ENCODE results near the gene DYNLRB2. TPM values are rescaled to one million over a fixed set of nuclear protein-coding genes. Genes with fewer than 3 reads are reported as not detected.

The DYNLRB2 gene
- total and polyA plus RNA-seq, 2 experiments from 2014 or later, result not detected

DNA sequence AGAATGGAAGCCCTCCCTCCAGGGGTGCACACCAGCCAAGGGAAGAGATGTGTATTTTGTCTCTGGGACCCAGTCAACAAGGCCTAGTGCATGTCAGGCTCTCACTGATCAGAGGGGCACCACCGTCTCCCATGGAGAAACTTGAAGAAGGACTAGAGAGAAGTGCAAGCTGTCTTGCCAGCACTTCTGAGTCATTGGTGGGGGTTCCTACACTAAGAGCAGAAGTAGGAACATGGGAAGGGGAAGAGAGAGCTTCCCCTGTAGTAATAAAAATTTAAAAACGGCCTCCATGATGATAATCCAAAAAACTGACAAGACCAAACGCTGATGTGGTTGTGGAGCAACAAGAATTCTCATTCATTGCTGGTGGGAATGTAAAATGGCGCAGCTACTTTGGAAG, 46.3 kb downstream of the DYNLRB2 start (continued):
- no peak for TF ChIP-seq ZNF462 (CRISPR knock-in tag; IDR thresholded peaks at IDR 0.05)
- TF ChIP-seq EZH2 (IDR thresholded peaks at IDR 0.05; ENCODE audit: low read depth, unreplicated experiment), result no peak
- TF ChIP-seq ZNF114 (CRISPR knock-in tag; IDR thresholded peaks at IDR 0.05), result no peak
- TF ChIP-seq STAT1 (IDR thresholded peaks at IDR 0.05; ENCODE audit: unreplicated experiment), result no peak
- TF ChIP-seq JUNB (IDR thresholded peaks at IDR 0.05; ENCODE audit: unreplicated experiment), result no peak

DNA sequence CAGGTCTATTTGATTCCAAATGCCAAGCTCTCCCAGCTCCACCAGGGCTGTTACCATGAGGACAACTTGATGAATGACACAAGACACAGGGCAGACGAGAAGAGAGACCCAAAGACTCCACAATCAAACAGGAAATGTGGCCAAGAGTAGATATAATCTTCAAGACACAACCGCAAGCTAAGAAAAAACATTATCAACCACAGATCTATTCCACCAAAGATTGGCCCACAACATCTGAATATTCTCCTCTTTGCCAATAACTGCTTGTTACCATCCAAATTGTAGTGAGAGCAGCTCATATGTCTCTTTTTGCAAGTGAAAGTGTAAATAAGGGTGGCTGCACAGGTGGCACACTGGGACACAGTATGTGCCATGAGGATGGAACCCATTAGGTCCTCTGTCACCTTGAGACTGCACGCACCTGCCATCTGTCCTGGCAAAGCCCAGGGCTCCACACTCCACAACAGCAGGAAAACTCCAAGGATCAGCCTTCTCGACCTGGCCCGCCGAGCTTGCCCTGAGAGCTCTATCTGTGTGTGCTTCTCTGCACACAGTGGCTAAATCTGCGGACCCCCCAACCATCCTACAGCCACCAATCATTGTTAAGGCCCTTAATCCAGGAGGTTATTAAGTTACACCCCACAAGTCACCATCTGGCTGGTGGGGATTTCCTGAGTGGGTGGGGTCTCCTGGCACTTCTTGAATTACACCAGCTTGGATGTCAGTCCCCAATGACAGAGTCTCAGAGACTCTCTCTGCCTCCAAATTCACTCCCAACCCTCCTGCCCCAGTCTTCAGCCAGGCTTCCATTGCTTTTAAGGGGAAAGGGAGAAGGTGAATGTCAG, 50.5 kb downstream of the DYNLRB2 start:
- Mint-ChIP-seq H3K27ac (no peak overlapping the region), H3K27me3 (ENCODE audit: insufficient read depth, low read depth, poor library complexity) (no peaks in the 10 kb centered on the region), H3K36me3 (ENCODE audit: low read depth) (peaks cover 7% of the 10 kb centered on the region), H3K4me1 (no peaks in the 10 kb centered on the region), H3K4me3 (no peak overlapping the region), H3K9me3 (peaks cover 67% of the 10 kb centered on the region)
- H3K27ac ChIP-seq (ENCODE audit: low read depth), result no peak overlapping the region
- H3K4me3 ChIP-seq, result no peak overlapping the region
- H3F3A ChIP-seq (replicated peaks; ENCODE audit: low read depth), result no peaks in the 10 kb centered on the region
- ATAC-seq (no peak), DNase-seq (ENCODE audit: low spot score) (no peak)
- H3K9me2 ChIP-seq (ENCODE audit: insufficient read depth), result peaks cover 7% of the 10 kb centered on the region
- no peak overlapping the region for H3K4me2 ChIP-seq
- no peaks in the 10 kb centered on the region for H3K79me2 ChIP-seq (replicated peaks; ENCODE audit: insufficient read depth)
- H3K36me3 ChIP-seq (ENCODE audit: insufficient read depth), result no peaks in the 10 kb centered on the region
- no peaks in the 10 kb centered on the region for H3K4me1 ChIP-seq (ENCODE audit: insufficient read depth)
- no peak overlapping the region for H2AFZ ChIP-seq
- no peaks in the 10 kb centered on the region for H3K27me3 ChIP-seq (ENCODE audit: insufficient read depth)
- no peaks in the 10 kb centered on the region for H4K20me1 ChIP-seq (replicated peaks; ENCODE audit: insufficient read depth)
- TF ChIP-seq POLR2AphosphoS5 (IDR thresholded peaks at IDR 0.05; ENCODE audit: low read depth) (no peak), STAT1 (IDR thresholded peaks at IDR 0.05; ENCODE audit: unreplicated experiment) (no peak), ZNF462 (CRISPR knock-in tag; IDR thresholded peaks at IDR 0.05) (no peak), EZH2 (IDR thresholded peaks at IDR 0.05; ENCODE audit: low read depth, unreplicated experiment) (no peak)
